IMR-90 (cell line): ENCODE results near the gene SLC38A6. TPM values are rescaled to one million over a fixed set of nuclear protein-coding genes. Genes with fewer than 3 reads are reported as not detected.

Source experiments
- ATAC-seq: fragments of 200-7000 bp; cut with Tn5 transposase; 2 replicates; pipeline ENCODE4 v1.9.1; 2020; ENCODE audit warnings: low read depth, mild to moderate bottlenecking, moderate library complexity
- BruUV-seq: library from RNA; stranded (reverse); fragments of 400-500 nt; replicated peaks from 2 replicates; lab custom pipeline; 2021; lab: Mats Ljungman, UMichigan
- CTCF ChIA-PET: fragments of 300-600 bp; formaldehyde crosslinking; extraction: SDS; loops from one replicate; lab custom pipeline; 2021; ENCODE audit warnings: antibody characterized with exemption; lab: Yijun Ruan, JAX
- POLR2A ChIA-PET: fragments of 300-600 bp; sonication (Branson Sonifier 250); formaldehyde crosslinking; loops from one replicate; lab custom pipeline; 2022; ENCODE audit warnings: antibody characterized with exemption; ENCODE audit not compliant: unreplicated experiment; lab: Charles Lee
- DNase-seq: peaks from one replicate; pipeline ENCODE4 v3.0.0; 2013
- H2AFZ ChIP-seq: replicated peaks from 2 replicates; pipeline ENCODE3; 2013; ENCODE audit warnings: low read length, mild to moderate bottlenecking; ENCODE audit not compliant: poor library complexity
- H2AK5ac ChIP-seq: 2 replicates; pipeline ENCODE4 v1.6.1; 2013; ENCODE audit warnings: low read depth, low read length, inconsistent platforms
- H2AK9ac ChIP-seq: replicated peaks from 2 replicates; pipeline ENCODE3; 2013; ENCODE audit warnings: mild to moderate bottlenecking, low read depth, low read length, moderate library complexity; ENCODE audit not compliant: poor library complexity
- H2BK120ac ChIP-seq: 2 replicates; pipeline ENCODE4 v1.6.1; 2013; ENCODE audit warnings: low read depth, low read length, inconsistent platforms
- H2BK15ac ChIP-seq: 3 replicates; pipeline ENCODE4 v1.6.1; 2013; ENCODE audit warnings: low read depth, low read length, inconsistent platforms
- H2BK20ac ChIP-seq: 2 replicates; pipeline ENCODE4 v1.6.1; 2013; ENCODE audit warnings: low read depth, mild to moderate bottlenecking, inconsistent platforms, low read length, moderate library complexity
- H2BK5ac ChIP-seq: 2 replicates; pipeline ENCODE4 v1.6.1; 2013; ENCODE audit warnings: mild to moderate bottlenecking, low read depth, low read length, inconsistent platforms; ENCODE audit not compliant: poor library complexity, severe bottlenecking
- H3K14ac ChIP-seq: replicated peaks from 2 replicates; pipeline ENCODE4 v1.6.1; 2013; ENCODE audit warnings: low read depth, low read length, inconsistent platforms
- H3K18ac ChIP-seq: 2 replicates; pipeline ENCODE4 v1.6.1; 2013; ENCODE audit warnings: low read depth, low read length, control low read depth
- H3K23ac ChIP-seq: 2 replicates; pipeline ENCODE4 v1.6.1; 2013; ENCODE audit warnings: low read depth, low read length, inconsistent platforms
- H3K27ac ChIP-seq: 2 replicates; pipeline ENCODE4 v1.5.1; 2013; ENCODE audit warnings: mild to moderate bottlenecking, control low read depth, low read length; ENCODE audit not compliant: insufficient read depth
- H3K27me3 ChIP-seq: 2 replicates; pipeline ENCODE4 v1.6.1; 2013; ENCODE audit warnings: low read length; ENCODE audit not compliant: control insufficient read depth, insufficient read depth
- H3K36me3 ChIP-seq: 2 replicates; pipeline ENCODE4 v1.6.1; 2013; ENCODE audit warnings: low read length, mixed read lengths; ENCODE audit not compliant: control insufficient read depth, insufficient read depth
- H3K4ac ChIP-seq: 2 replicates; pipeline ENCODE4 v1.6.1; 2013; ENCODE audit warnings: low read depth, low read length, inconsistent platforms
- H3K4me1 ChIP-seq: 2 replicates; pipeline ENCODE4 v1.6.1; 2013; ENCODE audit warnings: low read length, mixed read lengths; ENCODE audit not compliant: control insufficient read depth, insufficient read depth
- H3K4me2 ChIP-seq: 2 replicates; pipeline ENCODE4 v1.6.1; 2013; ENCODE audit warnings: low read depth, mild to moderate bottlenecking, control low read depth, low read length, moderate library complexity
- H3K4me3 ChIP-seq: 2 replicates; pipeline ENCODE4 v1.5.1; 2013; ENCODE audit warnings: low read depth, mild to moderate bottlenecking, control low read depth, low read length, moderate library complexity; ENCODE audit not compliant: insufficient read depth
- H3K56ac ChIP-seq: 2 replicates; pipeline ENCODE4 v1.6.1; 2013; ENCODE audit warnings: low read length, inconsistent platforms; ENCODE audit not compliant: insufficient read depth; ENCODE audit errors: extremely low read depth
- H3K79me1 ChIP-seq, 2 experiments: 2 replicates each; pipeline ENCODE4 v1.6.1; 2013; ENCODE audit warnings: low read length in 2 of 2, inconsistent platforms in 1 of 2, low read depth in 1 of 2
- H3K9ac ChIP-seq: 2 replicates; pipeline ENCODE4 v1.6.1; 2013; ENCODE audit warnings: low read depth, low read length, control low read depth
- H3K9me1 ChIP-seq: 2 replicates; pipeline ENCODE4 v1.6.1; 2013; ENCODE audit warnings: low read length, inconsistent platforms; ENCODE audit not compliant: insufficient read depth
- H3K9me3 ChIP-seq: 2 replicates; pipeline ENCODE4 v1.6.1; 2013; ENCODE audit warnings: low read length; ENCODE audit not compliant: control insufficient read depth, insufficient read depth
- H4K20me1 ChIP-seq: 2 replicates; pipeline ENCODE4 v1.6.1; 2013; ENCODE audit warnings: low read length, inconsistent platforms; ENCODE audit not compliant: insufficient read depth
- H4K5ac ChIP-seq: 2 replicates; pipeline ENCODE4 v1.6.1; 2013; ENCODE audit warnings: mild to moderate bottlenecking, low read depth, low read length, control low read depth
- H4K8ac ChIP-seq, 2 experiments: 2 replicates each; pipeline ENCODE4 v1.6.1; 2013; ENCODE audit warnings: low read depth in 2 of 2, low read length in 2 of 2, control low read depth in 1 of 2, inconsistent platforms in 1 of 2
- H4K91ac ChIP-seq: 2 replicates; pipeline ENCODE4 v1.6.1; 2013; ENCODE audit warnings: low read depth, low read length, inconsistent platforms; ENCODE audit not compliant: insufficient read depth
- BHLHE40 ChIP-seq: fragments of 150-350 bp; IDR thresholded peaks from 2 replicates; pipeline ENCODE4 v1.6.1; 2016; ENCODE audit warnings: mild to moderate bottlenecking, low read depth, low read length
- MXI1 ChIP-seq: IDR thresholded peaks from 2 replicates; pipeline ENCODE4 v1.6.1; 2012; ENCODE audit warnings: low read depth, mild to moderate bottlenecking, low read length, moderate library complexity, borderline replicate concordance
- RAD21 ChIP-seq: IDR thresholded peaks from 2 replicates; pipeline ENCODE4 v1.6.1; 2012; ENCODE audit warnings: low read length, improper control_type of control experiment
- RCOR1 ChIP-seq: IDR thresholded peaks from 2 replicates; pipeline ENCODE4 v1.6.1; 2012; ENCODE audit warnings: mild to moderate bottlenecking, low read length, improper control_type of control experiment; ENCODE audit not compliant: insufficient replicate concordance
- RFX5 ChIP-seq: IDR thresholded peaks from 2 replicates; pipeline ENCODE4 v1.8.0; 2012; ENCODE audit warnings: low read depth, mild to moderate bottlenecking, low read length, moderate library complexity
- USF2 ChIP-seq: fragments of 150-350 bp; IDR thresholded peaks from 2 replicates; pipeline ENCODE4 v1.6.1; 2017; ENCODE audit warnings: mild to moderate bottlenecking, antibody characterized with exemption, low read length, low read depth
- WGBS, 2 experiments: methylation state at CpG; one replicate each; pipeline versions ENCODE4 v1.1.5 to v1.1.7; 2013; ENCODE audit warnings: missing lambda C conversion rate in 2 of 2; ENCODE audit not compliant: insufficient read length in 1 of 2; ENCODE audit errors: extremely low coverage in 2 of 2; 5-methylcytosine and 5-hydroxymethylcytosine counted together
- dilution Hi-C: fragments of 300-500 bp; cut with HindIII; formaldehyde crosslinking; loops from one replicate; pipeline ENCODE4 v1.14.3; 2018; ENCODE audit warnings: low sequenced_read_pairs; ENCODE audit not compliant: unreplicated experiment
- in situ Hi-C: fragments of 300-500 bp; cut with MboI; formaldehyde crosslinking; loops from 3 replicates; pipeline ENCODE4 v1.14.3; 2019; ENCODE audit warnings: low sequenced_read_pairs, inconsistent platforms, mixed read lengths
- intact Hi-C: fragments of 100-400 bp; cut with micrococcal nuclease; formaldehyde crosslinking; loops from 2 replicates; pipeline ENCODE4 v1.10.0; 2022
- polyA plus RNA-seq, 3 experiments: library from polyadenylated mRNA; depleted of rRNA; stranded (reverse); fragments of >200 nt; gene quantifications; 2 replicates each; pipeline ENCODE4 v1.2.3, GENCODE V29; 2012; ENCODE audit warnings: low replicate concordance in 1 of 3
- total RNA-seq: library from RNA; depleted of rRNA; stranded (reverse); fragments of >200 nt; gene quantifications from 2 replicates; pipeline ENCODE4 v1.2.3, GENCODE V29; 2012

The SLC38A6 gene
- total and polyA plus RNA-seq, 2 of the 4 experiments (the other 2 are of a cell fraction): 15.5 to 18.3 TPM

GRCh38 chr14:61088081-61088480 is 107.0 kb downstream of the SLC38A6 start:
- Histone ChIP-seq H2BK15ac (no peak overlapping the region), H3K36me3 (peaks cover 11% of the 10 kb centered on the region), H2AK5ac (no peak overlapping the region), H3K9me1 (peaks cover 10% of the 10 kb centered on the region), H3K56ac (no peak overlapping the region), H4K8ac (no peak overlapping the region), H2BK5ac (no peak overlapping the region), H3K4me3 (no peak overlapping the region), H3K4me2 (no peak overlapping the region), H2BK120ac (no peak overlapping the region), H2AK9ac (no peak overlapping the region), H3K14ac (no peak overlapping the region), H3K23ac (no peak overlapping the region), H3K9me3 (no peaks in the 10 kb centered on the region), H2AFZ (no peak overlapping the region), H4K20me1 (no peaks in the 10 kb centered on the region), H3K18ac (no peak overlapping the region), H3K4me1 (peaks cover 15% of the 10 kb centered on the region), H3K27me3 (no peaks in the 10 kb centered on the region), H3K9ac (no peak overlapping the region), H3K4ac (no peak overlapping the region), H2BK20ac (no peak overlapping the region), H3K27ac (no peak overlapping the region), H4K5ac (no peak overlapping the region), H3K79me1 (no peaks in the 10 kb centered on the region; a peak in 1 of 4 replicates), H4K91ac (no peak overlapping the region)
- ChIA-PET CTCF (no interaction called here), POLR2A (no interaction called here)
- DNase-seq (no peak), ATAC-seq (no peak)
- no TSS peak for BruUV-seq
- intact Hi-C loops: no loop called here
- dilution Hi-C loops: no loop called here
- WGBS, 2 experiments: no CpG with 5 or more reads among the region's 1 CpG
- TF ChIP-seq BHLHE40: no peak
- no peak for TF ChIP-seq RCOR1
- no peak for TF ChIP-seq USF2
- TF ChIP-seq RFX5: no peak
- TF ChIP-seq MXI1: no peak
- no peak for TF ChIP-seq RAD21
- in situ Hi-C loops: no loop called here
